Measurements from ENCODE around the gene PNPLA3. TPM values are rescaled to one million over a fixed set of nuclear protein-coding genes. Genes with fewer than 3 reads are reported as not detected.

PNPLA3 gene
- total RNA-seq, 1 experiment from 2014 or later, result 7.3 TPM

DNA sequence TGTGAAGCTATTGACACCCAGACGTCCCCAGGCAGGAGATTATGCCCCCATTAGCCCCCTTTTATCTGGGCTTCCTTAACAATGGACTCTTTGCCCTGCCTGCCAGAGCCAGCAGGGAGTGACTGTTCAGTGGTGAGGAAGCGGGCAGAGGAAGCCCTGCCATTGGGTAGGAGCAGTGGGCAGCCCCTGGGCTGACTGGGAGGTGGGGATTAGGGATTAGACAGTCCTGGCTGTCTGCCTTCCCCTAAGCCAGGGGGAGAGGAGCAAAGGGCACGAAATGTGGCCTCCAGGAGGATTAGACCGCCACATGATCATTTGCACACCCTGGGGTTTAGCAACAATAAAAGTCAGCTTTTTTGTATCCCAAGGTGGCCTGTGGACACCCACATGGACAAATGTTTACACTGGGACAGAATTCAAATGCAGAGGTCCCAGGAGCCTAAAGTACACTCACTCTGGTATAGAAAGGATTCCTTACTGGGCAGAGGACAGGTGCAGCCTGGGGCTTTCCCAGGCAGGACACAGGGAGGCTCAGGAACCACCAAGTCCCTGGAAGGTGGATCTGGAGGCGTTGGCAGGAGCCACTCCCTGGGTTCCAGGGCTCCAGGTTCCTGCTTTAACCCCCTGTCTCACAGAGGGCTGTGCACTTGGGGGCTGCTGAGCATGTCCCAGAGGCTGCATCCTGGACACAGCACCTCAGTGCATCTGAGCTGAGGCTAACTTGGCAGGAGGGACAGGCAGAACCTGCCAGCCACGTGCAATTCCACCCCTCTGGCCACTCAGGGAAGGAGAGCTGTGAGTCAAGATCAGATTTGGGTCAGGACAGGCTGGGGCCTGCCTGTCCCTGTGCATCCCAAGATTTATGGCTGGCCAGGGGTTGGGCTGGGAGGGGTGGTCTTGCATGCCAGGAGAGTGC is 2.1 kb downstream of the PNPLA3 start:
- intact Hi-C loops (cut with micrococcal nuclease), result no loop called here
- CTCF ChIA-PET, result interaction anchor here (0.8 to 2.0 kb wide), 2 partner anchors 14 to 20 kb away, joined by 3 to 7 read pairs; no protein-coding TSS in a partner anchor
- RAD21 ChIA-PET (ENCODE audit: low non-redundant PET in 1 of 2, low total read pairs in 2 of 2, uncharacterized antibody in 2 of 2, unreplicated experiment in 2 of 2), result no interaction called here
- H3K27me3 ChIP-seq (ENCODE audit: insufficient read depth, low read length), result no peaks in the 10 kb centered on the region
- BruUV-seq (replicated peaks), result TSS peak; percentile 55
- no peaks in the 10 kb centered on the region for H3K9me3 ChIP-seq (ENCODE audit: control insufficient read depth in 1 of 2, insufficient read depth in 1 of 2, low read depth in 1 of 2, low read length in 2 of 2)
- H3K79me2 ChIP-seq (ENCODE audit: insufficient read depth, low read length), result no peaks in the 10 kb centered on the region
- ATAC-seq (no peak), DNase-seq (ENCODE audit: low read depth, low spot score) (no peak)
- peak overlapping the region; percentile 90 for H3K27ac ChIP-seq (ENCODE audit: low read depth, low read length)
- H3K4me2 ChIP-seq (ENCODE audit: low read length), result peak overlapping the region; percentile 98
- H4K20me1 ChIP-seq (ENCODE audit: insufficient read depth), result no peaks in the 10 kb centered on the region
- peak overlapping the region in 1 of 2 experiments; percentile 69; a peak in 2 of 4 replicates for H3K4me3 ChIP-seq (replicated peaks in 1 of 2; ENCODE audit: low read depth in 1 of 2, low read length in 2 of 2)
- no peaks in the 10 kb centered on the region; a peak in 1 of 4 replicates for H3K36me3 ChIP-seq (ENCODE audit: control insufficient read depth in 1 of 2, insufficient read depth in 2 of 2, low read length in 2 of 2)
- POLR2A ChIA-PET, result no interaction called here
- H3K4me1 ChIP-seq (ENCODE audit: control insufficient read depth in 1 of 2, insufficient read depth in 2 of 2, low read length in 2 of 2), result peaks cover 40 to 44% of the 10 kb centered on the region in 2 experiments
- TF ChIP-seq SIN3A (IDR thresholded peaks at IDR 0.05; ENCODE audit: low read depth) (no peak), POLR2AphosphoS5 (IDR thresholded peaks at IDR 0.05; ENCODE audit: low read depth, low read length) (0 out of 2 replicates have a peak, but pooled peaks have one; percentile 20), RAD21 (IDR thresholded peaks at IDR 0.05; ENCODE audit: low read depth) (no peak), EZH2phosphoT487 (IDR thresholded peaks at IDR 0.05; ENCODE audit: borderline replicate concordance) (no peak)
- TF ChIP-seq, protein P1, sequence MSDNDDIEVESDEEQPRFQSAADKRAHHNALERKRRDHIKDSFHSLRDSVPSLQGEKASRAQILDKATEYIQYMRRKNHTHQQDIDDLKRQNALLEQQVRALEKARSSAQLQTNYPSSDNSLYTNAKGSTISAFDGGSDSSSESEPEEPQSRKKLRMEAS (IDR thresholded peaks at IDR 0.05), result no peak
- peak overlapping the region; percentile 80 for H3K9ac ChIP-seq (ENCODE audit: low read length)
- no peaks in the 10 kb centered on the region for H3K9me2 ChIP-seq (ENCODE audit: insufficient read depth)
- no peak overlapping the region for H2AFZ ChIP-seq (ENCODE audit: low read depth, low read length, poor library complexity, severe bottlenecking)

DNA sequence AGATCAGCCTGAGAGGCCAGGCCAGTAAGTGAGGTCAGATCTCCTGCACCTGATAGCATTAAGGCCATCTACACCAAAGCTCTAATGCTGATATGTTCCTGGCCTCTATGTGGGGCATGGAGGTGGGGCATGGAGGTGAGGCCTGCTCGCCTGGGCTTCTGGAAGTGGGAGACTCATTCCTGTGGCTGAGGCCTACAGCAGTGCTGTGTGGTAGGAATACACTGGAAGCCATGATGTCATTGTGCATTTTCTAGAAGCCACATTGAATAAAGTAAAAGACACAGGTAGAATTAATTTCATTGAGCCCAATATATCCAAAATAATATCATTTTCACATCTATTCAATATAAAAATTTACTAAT is 2.7 kb downstream of the PNPLA3 start:
- RAD21 ChIA-PET (ENCODE audit: low non-redundant PET in 1 of 2, low total read pairs in 2 of 2, uncharacterized antibody in 2 of 2, unreplicated experiment in 2 of 2), result no interaction called here
- Histone ChIP-seq H2AFZ (ENCODE audit: low read depth, low read length, poor library complexity, severe bottlenecking) (no peak overlapping the region), H3K4me3 (replicated peaks in 1 of 2; ENCODE audit: low read depth in 1 of 2, low read length in 2 of 2) (no peak overlapping the region), H3K36me3 (ENCODE audit: control insufficient read depth in 1 of 2, insufficient read depth in 2 of 2, low read length in 2 of 2) (peaks cover 0 to 3% of the 10 kb centered on the region in 2 experiments; a peak in 2 of 4 replicates), H3K27ac (ENCODE audit: low read depth, low read length) (no peak overlapping the region), H3K9ac (ENCODE audit: low read length) (no peak overlapping the region), H3K27me3 (ENCODE audit: insufficient read depth, low read length) (no peaks in the 10 kb centered on the region), H3K4me1 (ENCODE audit: control insufficient read depth in 1 of 2, insufficient read depth in 2 of 2, low read length in 2 of 2) (peaks cover 33 to 38% of the 10 kb centered on the region in 2 experiments), H3K4me2 (ENCODE audit: low read length) (peak overlapping the region; percentile 98; the same call in 1 of the 2 replicates), H4K20me1 (ENCODE audit: insufficient read depth) (no peaks in the 10 kb centered on the region), H3K79me2 (ENCODE audit: insufficient read depth, low read length) (no peaks in the 10 kb centered on the region), H3K9me3 (ENCODE audit: control insufficient read depth in 1 of 2, insufficient read depth in 1 of 2, low read depth in 1 of 2, low read length in 2 of 2) (no peaks in the 10 kb centered on the region), H3K9me2 (ENCODE audit: insufficient read depth) (no peaks in the 10 kb centered on the region)
- intact Hi-C loops (cut with micrococcal nuclease), result no loop called here
- ATAC-seq (no peak), DNase-seq (ENCODE audit: low read depth, low spot score) (no peak)
- no TSS peak for BruUV-seq (replicated peaks)
- CTCF ChIA-PET, result interaction anchor here (0.8 to 2.0 kb wide), 2 partner anchors 15 to 20 kb away, joined by 3 to 7 read pairs; no protein-coding TSS in a partner anchor
- POLR2A ChIA-PET, result no interaction called here
- TF ChIP-seq YY1 (IDR thresholded peaks at IDR 0.05; ENCODE audit: extremely low read depth, insufficient replicate concordance, low read depth, low read length), result no peak
- no peak for TF ChIP-seq JUND (IDR thresholded peaks at IDR 0.05)
- no peak for TF ChIP-seq ZFX (IDR thresholded peaks at IDR 0.05)
- TF ChIP-seq CBX3 (IDR thresholded peaks at IDR 0.05; ENCODE audit: low read depth), result no peak
- TF ChIP-seq, protein P2, sequence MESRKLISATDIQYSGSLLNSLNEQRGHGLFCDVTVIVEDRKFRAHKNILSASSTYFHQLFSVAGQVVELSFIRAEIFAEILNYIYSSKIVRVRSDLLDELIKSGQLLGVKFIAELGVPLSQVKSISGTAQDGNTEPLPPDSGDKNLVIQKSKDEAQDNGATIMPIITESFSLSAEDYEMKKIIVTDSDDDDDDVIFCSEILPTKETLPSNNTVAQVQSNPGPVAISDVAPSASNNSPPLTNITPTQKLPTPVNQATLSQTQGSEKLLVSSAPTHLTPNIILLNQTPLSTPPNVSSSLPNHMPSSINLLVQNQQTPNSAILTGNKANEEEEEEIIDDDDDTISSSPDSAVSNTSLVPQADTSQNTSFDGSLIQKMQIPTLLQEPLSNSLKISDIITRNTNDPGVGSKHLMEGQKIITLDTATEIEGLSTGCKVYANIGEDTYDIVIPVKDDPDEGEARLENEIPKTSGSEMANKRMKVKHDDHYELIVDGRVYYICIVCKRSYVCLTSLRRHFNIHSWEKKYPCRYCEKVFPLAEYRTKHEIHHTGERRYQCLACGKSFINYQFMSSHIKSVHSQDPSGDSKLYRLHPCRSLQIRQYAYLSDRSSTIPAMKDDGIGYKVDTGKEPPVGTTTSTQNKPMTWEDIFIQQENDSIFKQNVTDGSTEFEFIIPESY (IDR thresholded peaks at IDR 0.05; ENCODE audit: extremely low read depth, insufficient replicate concordance, low read length), result no peak
- no peak for TF ChIP-seq ZNF274 (IDR thresholded peaks at IDR 0.05; ENCODE audit: low read depth, low read length)
- no peak for TF ChIP-seq EZH2phosphoT487 (IDR thresholded peaks at IDR 0.05; ENCODE audit: borderline replicate concordance)
- no peak for TF ChIP-seq RAD21 (IDR thresholded peaks at IDR 0.05; ENCODE audit: low read depth)
- TF ChIP-seq, protein P1 (IDR thresholded peaks at IDR 0.05), result no peak
- TF ChIP-seq POLR2A (IDR thresholded peaks at IDR 0.05; ENCODE audit: borderline replicate concordance, extremely low read depth, insufficient read depth, insufficient read length), result no peak
- TF ChIP-seq POLR2AphosphoS5 (IDR thresholded peaks at IDR 0.05; ENCODE audit: low read depth, low read length), result no peak
- TF ChIP-seq SIN3A (IDR thresholded peaks at IDR 0.05; ENCODE audit: low read depth), result no peak
- no peak for TF ChIP-seq FOSL1 (IDR thresholded peaks at IDR 0.05; ENCODE audit: low read depth)
- no peak for TF ChIP-seq SP1 (IDR thresholded peaks at IDR 0.05; ENCODE audit: low read depth)
- TF ChIP-seq ATF3 (IDR thresholded peaks at IDR 0.05), result no peak
- TF ChIP-seq CEBPB (IDR thresholded peaks at IDR 0.05; ENCODE audit: low read depth), result no peak

Data from HCT116 (cell line).